KMS-11 (cell line): Measurements from ENCODE around the gene XYLT2.

ENCODE experiments used
- H2AFZ ChIP-seq: fragments of 200-600 bp; sonication (generic); 2 replicates; pipeline ENCODE4 v1.6.1; 2016; ENCODE audit warnings: antibody characterized with exemption, mixed run types, low read depth
- H3K27ac ChIP-seq: fragments of 200-600 bp; sonication (generic); 2 replicates; pipeline ENCODE4 v1.6.1; 2016; ENCODE audit warnings: mild to moderate bottlenecking, mixed run types
- H3K27me3 ChIP-seq: fragments of 200-600 bp; sonication (generic); 2 replicates; pipeline ENCODE4 v1.6.1; 2017; ENCODE audit warnings: mild to moderate bottlenecking, low read depth, mixed run types, moderate library complexity; ENCODE audit not compliant: insufficient read depth
- H3K36me3 ChIP-seq: fragments of 200-600 bp; sonication (generic); 2 replicates; pipeline ENCODE4 v1.6.1; 2017; ENCODE audit warnings: mild to moderate bottlenecking, mixed run types; ENCODE audit not compliant: insufficient read depth
- H3K4me1 ChIP-seq: fragments of 200-600 bp; sonication (generic); 2 replicates; pipeline ENCODE4 v1.6.1; 2016; ENCODE audit warnings: mild to moderate bottlenecking, low read depth, mixed run types; ENCODE audit not compliant: poor library complexity, severe bottlenecking
- H3K4me2 ChIP-seq: fragments of 200-600 bp; sonication (generic); 2 replicates; pipeline ENCODE4 v1.7.0; 2016; ENCODE audit warnings: mild to moderate bottlenecking, mixed run types
- H3K4me3 ChIP-seq: fragments of 200-600 bp; sonication (generic); IDR thresholded peaks from 2 replicates; pipeline ENCODE4 v1.6.1; 2017; ENCODE audit warnings: low read depth, low read length, mixed read lengths; ENCODE audit not compliant: insufficient read depth
- H3K79me2 ChIP-seq: fragments of 200-600 bp; sonication (generic); 2 replicates; pipeline ENCODE4 v1.6.1; 2016; ENCODE audit warnings: low read depth, mixed run types; ENCODE audit not compliant: insufficient read depth
- H3K9ac ChIP-seq: fragments of 200-600 bp; sonication (generic); 2 replicates; pipeline ENCODE4 v1.6.1; 2016; ENCODE audit warnings: mild to moderate bottlenecking, mixed run types
- H4K20me1 ChIP-seq: fragments of 200-600 bp; sonication (generic); 2 replicates; pipeline ENCODE4 v1.6.1; 2016; ENCODE audit warnings: mild to moderate bottlenecking, mixed run types; ENCODE audit not compliant: insufficient read depth
- CTCF ChIP-seq: fragments of 200-600 bp; sonication (generic); conservative IDR thresholded peaks from 2 replicates; pipeline ENCODE4 v1.6.1; 2017; ENCODE audit warnings: low read depth, mild to moderate bottlenecking, antibody characterized with exemption, low read length, moderate library complexity, mixed read lengths

XYLT2 gene

GRCh38 chr17:50301891-50302584, 43.9 kb upstream of the XYLT2 start:
- H3K36me3 ChIP-seq, result no peaks in the 10 kb centered on the region
- H3K27me3 ChIP-seq, result no peaks in the 10 kb centered on the region; the same call in 1 of the 2 replicates
- no peak overlapping the region for H3K27ac ChIP-seq
- no peak overlapping the region for H3K4me2 ChIP-seq
- H3K4me1 ChIP-seq, result no peaks in the 10 kb centered on the region
- H2AFZ ChIP-seq, result no peak overlapping the region
- H3K79me2 ChIP-seq, result no peaks in the 10 kb centered on the region
- H4K20me1 ChIP-seq, result no peaks in the 10 kb centered on the region
- H3K9ac ChIP-seq, result no peak overlapping the region
- TF ChIP-seq CTCF, result no peak
- H3K4me3 ChIP-seq, result no peak overlapping the region

- Histone ChIP-seq H2AFZ (no peak overlapping the region), H3K4me3 (no peak overlapping the region), H3K27ac (no peak overlapping the region), H3K79me2 (no peaks in the 10 kb centered on the region), H3K9ac (no peak overlapping the region), H3K27me3 (no peaks in the 10 kb centered on the region; the same call in 1 of the 2 replicates), H4K20me1 (no peaks in the 10 kb centered on the region), H3K36me3 (no peaks in the 10 kb centered on the region), H3K4me1 (no peaks in the 10 kb centered on the region), H3K4me2 (no peak overlapping the region)
- TF ChIP-seq CTCF, result no peak
Measured at GRCh38 chr17:50303051-50303450, 42.9 kb upstream of the XYLT2 start.

- Histone ChIP-seq H3K27ac (no peak overlapping the region), H4K20me1 (no peaks in the 10 kb centered on the region), H3K4me3 (no peak overlapping the region), H3K4me2 (no peak overlapping the region), H3K27me3 (no peaks in the 10 kb centered on the region; the same call in 1 of the 2 replicates), H3K79me2 (no peaks in the 10 kb centered on the region), H2AFZ (no peak overlapping the region), H3K4me1 (no peaks in the 10 kb centered on the region), H3K9ac (no peak overlapping the region), H3K36me3 (no peaks in the 10 kb centered on the region)
- TF ChIP-seq CTCF, result no peak
Measured at GRCh38 chr17:50303596-50303995, 42.3 kb upstream of the XYLT2 start.

- H4K20me1 ChIP-seq, result no peaks in the 10 kb centered on the region
- H3K27me3 ChIP-seq, result no peaks in the 10 kb centered on the region; the same call in 1 of the 2 replicates
- H3K9ac ChIP-seq, result no peak overlapping the region
- H3K27ac ChIP-seq, result no peak overlapping the region
- no peak overlapping the region for H3K4me3 ChIP-seq
- no peaks in the 10 kb centered on the region for H3K36me3 ChIP-seq
- H2AFZ ChIP-seq, result no peak overlapping the region
- no peaks in the 10 kb centered on the region for H3K4me1 ChIP-seq
- no peak overlapping the region for H3K4me2 ChIP-seq
- no peaks in the 10 kb centered on the region for H3K79me2 ChIP-seq
- TF ChIP-seq CTCF, result no peak
Measured at GRCh38 chr17:50304781-50305404, 41.0 kb upstream of the XYLT2 start.
